ENCODE measurements around the gene THRB. TPM values are rescaled to one million over a fixed set of nuclear protein-coding genes. Genes with fewer than 3 reads are reported as not detected.

The THRB gene
- polyA plus RNA-seq, 1 of the 3 experiments (the other 2 are of a cell fraction), result 0.02 TPM

DNA sequence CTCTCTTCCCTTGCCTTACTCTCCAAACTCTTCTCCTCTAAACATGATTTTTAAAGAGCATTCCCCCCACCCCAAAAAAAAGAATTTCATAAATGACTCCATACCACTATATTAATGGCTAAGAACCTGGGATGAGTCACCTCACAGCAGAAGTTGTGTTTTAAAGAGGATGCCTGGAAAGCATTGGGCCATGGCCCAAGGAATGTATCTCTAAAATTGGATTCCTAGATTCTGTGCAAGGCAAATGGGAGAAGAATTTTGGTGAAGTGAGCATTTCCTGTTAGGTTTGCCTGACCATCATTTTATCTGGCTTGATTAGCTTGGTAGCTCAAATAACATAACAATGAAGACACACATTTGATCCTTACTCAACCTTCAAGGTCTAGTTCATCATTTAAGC, 298.1 kb downstream of the THRB start:
- ChIA-PET CTCF (no interaction called here), POLR2A (no interaction called here)
- peak overlapping the region in 1 of 2 experiments; percentile 98; a peak in 2 of 4 replicates for H3K27ac ChIP-seq (ENCODE audit: low read depth in 2 of 2, low read length in 1 of 2)
- TF ChIP-seq GATA2 (CRISPR knock-in tag; IDR thresholded peaks at IDR 0.05) (no peak), YY1 (IDR thresholded peaks at IDR 0.05; ENCODE audit: low read depth) (no peak), SIN3A (IDR thresholded peaks at IDR 0.05; ENCODE audit: borderline replicate concordance, low read depth, low read length) (no peak), JUND (IDR thresholded peaks at IDR 0.05) (peak; percentile 74), GABPA (IDR thresholded peaks at IDR 0.05; ENCODE audit: low read depth) (no peak), RCOR1 (IDR thresholded peaks at IDR 0.05; ENCODE audit: low read length) (no peak), RAD21 (IDR thresholded peaks at IDR 0.05; ENCODE audit: low read length) (no peak), RFX5 (IDR thresholded peaks at IDR 0.05; ENCODE audit: low read length) (no peak), EZH2phosphoT487 (IDR thresholded peaks at IDR 0.05; ENCODE audit: borderline replicate concordance, low read depth) (no peak), FOXJ3 (CRISPR knock-in tag; IDR thresholded peaks at IDR 0.05) (no peak), FOSL2 (IDR thresholded peaks at IDR 0.05; ENCODE audit: borderline replicate concordance, low read depth) (peak; percentile 78), CHD2 (IDR thresholded peaks at IDR 0.05; ENCODE audit: low read length, partially characterized antibody) (no peak), MEF2A (IDR thresholded peaks at IDR 0.05; ENCODE audit: borderline replicate concordance, low read depth) (no peak), NFIC (IDR thresholded peaks at IDR 0.05; ENCODE audit: borderline replicate concordance) (peak; percentile 81), POLR2AphosphoS5 (IDR thresholded peaks at IDR 0.05; ENCODE audit: low read depth, low read length) (peak; percentile 39; the same call in 1 of the 2 replicates), RXRA (IDR thresholded peaks at IDR 0.05; ENCODE audit: borderline replicate concordance, low read depth) (0 out of 2 replicates have a peak, but pooled peaks have one; percentile 34), ELF1 (IDR thresholded peaks at IDR 0.05) (no peak), TCF12 (IDR thresholded peaks at IDR 0.05) (peak; percentile 86), TAF1 (IDR thresholded peaks at IDR 0.05; ENCODE audit: borderline replicate concordance, low read depth, low read length) (no peak), FOXM1 (IDR thresholded peaks at IDR 0.05; ENCODE audit: low read depth) (no peak)
- TF ChIP-seq, protein P1, sequence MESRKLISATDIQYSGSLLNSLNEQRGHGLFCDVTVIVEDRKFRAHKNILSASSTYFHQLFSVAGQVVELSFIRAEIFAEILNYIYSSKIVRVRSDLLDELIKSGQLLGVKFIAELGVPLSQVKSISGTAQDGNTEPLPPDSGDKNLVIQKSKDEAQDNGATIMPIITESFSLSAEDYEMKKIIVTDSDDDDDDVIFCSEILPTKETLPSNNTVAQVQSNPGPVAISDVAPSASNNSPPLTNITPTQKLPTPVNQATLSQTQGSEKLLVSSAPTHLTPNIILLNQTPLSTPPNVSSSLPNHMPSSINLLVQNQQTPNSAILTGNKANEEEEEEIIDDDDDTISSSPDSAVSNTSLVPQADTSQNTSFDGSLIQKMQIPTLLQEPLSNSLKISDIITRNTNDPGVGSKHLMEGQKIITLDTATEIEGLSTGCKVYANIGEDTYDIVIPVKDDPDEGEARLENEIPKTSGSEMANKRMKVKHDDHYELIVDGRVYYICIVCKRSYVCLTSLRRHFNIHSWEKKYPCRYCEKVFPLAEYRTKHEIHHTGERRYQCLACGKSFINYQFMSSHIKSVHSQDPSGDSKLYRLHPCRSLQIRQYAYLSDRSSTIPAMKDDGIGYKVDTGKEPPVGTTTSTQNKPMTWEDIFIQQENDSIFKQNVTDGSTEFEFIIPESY (IDR thresholded peaks at IDR 0.05; ENCODE audit: borderline replicate concordance, low read depth), result no peak
- TF ChIP-seq, protein P2, sequence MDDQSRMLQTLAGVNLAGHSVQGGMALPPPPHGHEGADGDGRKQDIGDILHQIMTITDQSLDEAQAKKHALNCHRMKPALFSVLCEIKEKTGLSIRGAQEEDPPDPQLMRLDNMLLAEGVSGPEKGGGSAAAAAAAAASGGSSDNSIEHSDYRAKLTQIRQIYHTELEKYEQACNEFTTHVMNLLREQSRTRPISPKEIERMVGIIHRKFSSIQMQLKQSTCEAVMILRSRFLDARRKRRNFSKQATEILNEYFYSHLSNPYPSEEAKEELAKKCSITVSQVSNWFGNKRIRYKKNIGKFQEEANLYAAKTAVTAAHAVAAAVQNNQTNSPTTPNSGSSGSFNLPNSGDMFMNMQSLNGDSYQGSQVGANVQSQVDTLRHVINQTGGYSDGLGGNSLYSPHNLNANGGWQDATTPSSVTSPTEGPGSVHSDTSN (IDR thresholded peaks at IDR 0.05), result peak; percentile 50
- TF ChIP-seq, protein P3, sequence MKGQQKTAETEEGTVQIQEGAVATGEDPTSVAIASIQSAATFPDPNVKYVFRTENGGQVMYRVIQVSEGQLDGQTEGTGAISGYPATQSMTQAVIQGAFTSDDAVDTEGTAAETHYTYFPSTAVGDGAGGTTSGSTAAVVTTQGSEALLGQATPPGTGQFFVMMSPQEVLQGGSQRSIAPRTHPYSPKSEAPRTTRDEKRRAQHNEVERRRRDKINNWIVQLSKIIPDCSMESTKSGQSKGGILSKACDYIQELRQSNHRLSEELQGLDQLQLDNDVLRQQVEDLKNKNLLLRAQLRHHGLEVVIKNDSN (IDR thresholded peaks at IDR 0.05; ENCODE audit: borderline replicate concordance, low read depth), result no peak
- TF ChIP-seq, protein P4, sequence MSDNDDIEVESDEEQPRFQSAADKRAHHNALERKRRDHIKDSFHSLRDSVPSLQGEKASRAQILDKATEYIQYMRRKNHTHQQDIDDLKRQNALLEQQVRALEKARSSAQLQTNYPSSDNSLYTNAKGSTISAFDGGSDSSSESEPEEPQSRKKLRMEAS (IDR thresholded peaks at IDR 0.05; ENCODE audit: low read depth), result no peak
- TF ChIP-seq, protein P5, sequence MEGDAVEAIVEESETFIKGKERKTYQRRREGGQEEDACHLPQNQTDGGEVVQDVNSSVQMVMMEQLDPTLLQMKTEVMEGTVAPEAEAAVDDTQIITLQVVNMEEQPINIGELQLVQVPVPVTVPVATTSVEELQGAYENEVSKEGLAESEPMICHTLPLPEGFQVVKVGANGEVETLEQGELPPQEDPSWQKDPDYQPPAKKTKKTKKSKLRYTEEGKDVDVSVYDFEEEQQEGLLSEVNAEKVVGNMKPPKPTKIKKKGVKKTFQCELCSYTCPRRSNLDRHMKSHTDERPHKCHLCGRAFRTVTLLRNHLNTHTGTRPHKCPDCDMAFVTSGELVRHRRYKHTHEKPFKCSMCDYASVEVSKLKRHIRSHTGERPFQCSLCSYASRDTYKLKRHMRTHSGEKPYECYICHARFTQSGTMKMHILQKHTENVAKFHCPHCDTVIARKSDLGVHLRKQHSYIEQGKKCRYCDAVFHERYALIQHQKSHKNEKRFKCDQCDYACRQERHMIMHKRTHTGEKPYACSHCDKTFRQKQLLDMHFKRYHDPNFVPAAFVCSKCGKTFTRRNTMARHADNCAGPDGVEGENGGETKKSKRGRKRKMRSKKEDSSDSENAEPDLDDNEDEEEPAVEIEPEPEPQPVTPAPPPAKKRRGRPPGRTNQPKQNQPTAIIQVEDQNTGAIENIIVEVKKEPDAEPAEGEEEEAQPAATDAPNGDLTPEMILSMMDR (IDR thresholded peaks at IDR 0.05), result no peak
- TF ChIP-seq, protein P6, sequence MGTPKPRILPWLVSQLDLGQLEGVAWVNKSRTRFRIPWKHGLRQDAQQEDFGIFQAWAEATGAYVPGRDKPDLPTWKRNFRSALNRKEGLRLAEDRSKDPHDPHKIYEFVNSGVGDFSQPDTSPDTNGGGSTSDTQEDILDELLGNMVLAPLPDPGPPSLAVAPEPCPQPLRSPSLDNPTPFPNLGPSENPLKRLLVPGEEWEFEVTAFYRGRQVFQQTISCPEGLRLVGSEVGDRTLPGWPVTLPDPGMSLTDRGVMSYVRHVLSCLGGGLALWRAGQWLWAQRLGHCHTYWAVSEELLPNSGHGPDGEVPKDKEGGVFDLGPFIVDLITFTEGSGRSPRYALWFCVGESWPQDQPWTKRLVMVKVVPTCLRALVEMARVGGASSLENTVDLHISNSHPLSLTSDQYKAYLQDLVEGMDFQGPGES (IDR thresholded peaks at IDR 0.05; ENCODE audit: low read depth, low read length), result no peak
- TF ChIP-seq, protein P7, sequence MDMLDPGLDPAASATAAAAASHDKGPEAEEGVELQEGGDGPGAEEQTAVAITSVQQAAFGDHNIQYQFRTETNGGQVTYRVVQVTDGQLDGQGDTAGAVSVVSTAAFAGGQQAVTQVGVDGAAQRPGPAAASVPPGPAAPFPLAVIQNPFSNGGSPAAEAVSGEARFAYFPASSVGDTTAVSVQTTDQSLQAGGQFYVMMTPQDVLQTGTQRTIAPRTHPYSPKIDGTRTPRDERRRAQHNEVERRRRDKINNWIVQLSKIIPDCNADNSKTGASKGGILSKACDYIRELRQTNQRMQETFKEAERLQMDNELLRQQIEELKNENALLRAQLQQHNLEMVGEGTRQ (IDR thresholded peaks at IDR 0.05; ENCODE audit: borderline replicate concordance, low read depth, low read length), result no peak

More for the DNA sequence above, 298.1 kb downstream of the THRB start:
- no peaks in the 10 kb centered on the region for H3K36me3 ChIP-seq (replicated peaks in 1 of 2; ENCODE audit: control insufficient read depth in 1 of 2, insufficient read depth in 2 of 2, low read length in 1 of 2)
- H3K9me2 ChIP-seq, result no peaks in the 10 kb centered on the region
- DNase-seq, result no peak
- no peak overlapping the region for H3K4me3 ChIP-seq (ENCODE audit: low read depth in 2 of 2, low read length in 1 of 2)
- H3K27me3 ChIP-seq (ENCODE audit: insufficient read depth), result no peaks in the 10 kb centered on the region
- H4K20me1 ChIP-seq (ENCODE audit: insufficient read depth), result no peaks in the 10 kb centered on the region
- H3K79me2 ChIP-seq (ENCODE audit: insufficient read depth), result no peaks in the 10 kb centered on the region
- H3K9ac ChIP-seq, result no peak overlapping the region
- H3K4me2 ChIP-seq, result no peak overlapping the region
- peaks cover 12% of the 10 kb centered on the region for H3F3A ChIP-seq (replicated peaks; ENCODE audit: insufficient read depth)
- H3K4me1 ChIP-seq (ENCODE audit: control insufficient read depth in 1 of 2, insufficient read depth in 2 of 2, low read depth in 1 of 2, low read length in 1 of 2), result peaks cover 8 to 44% of the 10 kb centered on the region in 2 experiments; a peak in 3 of 4 replicates
- H2AFZ ChIP-seq (ENCODE audit: low read depth), result no peak overlapping the region
- H3K9me3 ChIP-seq, result no peaks in the 10 kb centered on the region
